Hypothalamus (tissue), 51 donors: ENCODE results near the gene ABCA3.
"Not testable (repeated sequence)": the region's sequence is repeated elsewhere in the genome, so short reads cannot be mapped to it uniquely, and the experiment has no call there.

Source experiments
- DNase-seq, 51 donors: peaks; one replicate each; lab custom pipeline; 2025; lab: John Stamatoyannopoulos, UW

ABCA3 gene

DNA sequence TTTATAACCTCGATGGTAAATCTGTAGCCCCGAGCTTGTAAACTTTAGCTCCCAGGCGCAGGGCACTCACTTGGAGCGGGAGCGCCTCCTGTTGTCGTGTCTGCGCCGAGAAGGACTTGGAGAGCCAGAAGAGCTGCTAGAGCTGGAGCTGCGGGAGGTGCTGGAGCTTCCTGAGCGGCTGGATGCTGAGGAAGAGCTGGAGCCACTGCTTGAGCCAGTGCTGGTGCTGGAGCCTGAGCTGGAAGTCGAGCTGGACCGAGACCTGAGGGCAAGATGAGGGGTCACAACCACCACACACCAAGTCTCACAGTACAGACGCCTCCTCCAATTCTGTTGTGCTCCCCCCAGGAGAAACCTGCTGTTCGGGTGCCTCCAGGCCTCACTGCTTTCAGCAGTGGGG is 77.5 kb downstream of the ABCA3 start:
- DNase-seq: not testable (repeated sequence)

DNA sequence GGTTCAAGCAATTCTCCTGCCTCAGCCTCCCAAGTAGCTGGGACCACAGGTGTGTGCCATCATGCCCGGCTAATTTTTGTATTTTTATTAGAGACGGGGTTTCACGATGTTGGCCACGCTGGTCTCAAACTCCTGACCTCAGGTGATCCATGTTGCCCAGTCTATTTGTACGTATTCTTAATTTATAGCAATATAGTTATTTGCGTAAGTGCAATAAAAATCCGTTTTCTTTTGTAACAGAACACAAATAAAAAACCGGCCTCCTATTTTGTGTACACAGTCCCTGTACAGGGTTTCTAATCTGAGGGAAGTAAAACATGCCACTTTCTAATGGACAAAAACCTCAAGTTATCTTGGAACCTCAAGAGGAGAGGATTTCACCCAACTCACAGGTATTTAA is 80.3 kb downstream of the ABCA3 start:
- DNase-seq: no peak

DNA sequence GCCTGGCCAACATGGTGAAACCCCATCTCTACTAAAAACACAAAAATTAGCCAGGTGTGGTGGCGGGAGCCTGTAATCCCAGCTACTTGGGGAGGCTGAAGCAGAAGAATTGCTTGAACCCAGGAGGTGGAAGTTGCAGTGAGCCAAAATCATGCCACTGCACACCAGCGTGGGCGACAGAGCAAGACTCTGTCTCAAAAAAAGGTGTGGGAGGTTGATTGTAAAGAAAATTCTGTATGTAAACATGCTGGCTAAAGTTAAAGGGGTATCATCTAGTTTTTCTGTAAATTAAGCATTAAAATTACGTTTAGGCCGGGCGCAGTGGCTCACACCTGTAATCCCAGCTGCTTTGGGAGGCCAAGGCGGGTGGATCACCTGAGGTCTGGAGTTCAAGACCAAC is 82.0 kb downstream of the ABCA3 start:
- not testable (repeated sequence) for DNase-seq

DNA sequence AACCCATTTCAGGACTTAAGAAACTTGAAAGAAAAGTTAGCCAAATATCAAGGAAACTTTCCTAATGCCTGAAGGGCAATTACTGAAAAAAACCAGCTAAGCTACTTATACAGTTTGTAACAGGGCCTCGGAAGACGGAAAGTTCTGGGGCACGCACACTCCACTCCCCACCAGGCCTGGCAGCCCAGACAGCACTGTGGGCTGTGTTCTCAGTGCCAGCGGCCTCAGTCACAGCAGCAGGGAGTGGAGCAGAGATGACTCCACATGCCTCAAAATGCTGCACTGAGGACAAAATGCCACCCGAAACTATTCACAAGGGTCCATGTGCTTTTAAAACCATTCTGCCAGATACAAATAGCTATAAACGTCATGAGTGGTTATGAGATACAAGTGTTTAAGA is 82.8 kb downstream of the ABCA3 start:
- DNase-seq: no peak

DNA sequence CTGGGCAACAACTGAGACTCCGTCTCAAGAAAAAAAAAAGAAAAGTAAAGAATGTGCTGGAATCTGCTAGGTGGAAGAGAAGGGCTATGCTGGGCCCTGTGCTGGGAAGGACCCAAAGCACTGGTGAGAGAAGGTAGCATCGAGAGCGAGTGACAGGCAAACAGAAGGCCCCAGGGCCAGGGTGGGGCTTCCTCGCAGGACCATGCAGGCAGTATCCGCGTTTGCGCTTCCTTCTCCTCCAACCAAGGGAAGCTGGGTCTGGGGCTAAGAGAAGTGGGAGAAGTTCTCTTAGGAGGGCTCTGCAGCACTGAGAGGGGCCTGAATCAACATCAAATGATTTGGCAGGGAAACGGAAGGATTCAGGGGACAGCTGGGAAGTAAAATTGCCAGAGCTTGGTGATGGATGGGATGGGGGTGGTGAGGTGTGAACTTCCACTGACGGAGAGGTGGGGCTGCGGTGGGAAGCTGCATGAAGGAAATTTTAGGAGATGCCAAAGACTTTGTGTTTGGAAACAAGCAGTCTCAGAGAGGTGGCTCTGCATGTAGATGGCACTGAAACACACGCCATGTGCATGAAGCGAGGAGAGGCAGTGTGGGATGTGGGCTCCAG is 83.9 kb downstream of the ABCA3 start:
- DNase-seq: no peak

DNA sequence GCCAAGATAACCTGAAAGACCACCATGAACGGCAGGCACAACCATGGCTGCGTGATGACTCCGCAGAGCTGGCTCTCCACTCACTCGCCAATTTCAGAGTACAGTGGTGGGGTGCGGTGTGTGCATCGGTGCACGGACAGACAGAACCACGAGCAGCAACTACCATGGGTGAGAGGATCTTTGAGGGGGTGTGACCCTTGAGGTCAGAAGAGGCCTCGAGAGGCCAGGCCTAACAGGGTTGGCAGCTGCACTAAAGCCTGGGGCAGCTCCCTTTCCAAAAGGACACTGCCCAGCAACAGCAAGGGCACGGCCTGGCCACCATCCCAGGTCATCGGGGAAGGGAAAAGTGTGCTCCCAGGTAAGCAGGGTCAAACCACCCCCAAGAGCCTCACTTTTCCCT is 87.2 kb downstream of the ABCA3 start:
- no peak for DNase-seq

DNA sequence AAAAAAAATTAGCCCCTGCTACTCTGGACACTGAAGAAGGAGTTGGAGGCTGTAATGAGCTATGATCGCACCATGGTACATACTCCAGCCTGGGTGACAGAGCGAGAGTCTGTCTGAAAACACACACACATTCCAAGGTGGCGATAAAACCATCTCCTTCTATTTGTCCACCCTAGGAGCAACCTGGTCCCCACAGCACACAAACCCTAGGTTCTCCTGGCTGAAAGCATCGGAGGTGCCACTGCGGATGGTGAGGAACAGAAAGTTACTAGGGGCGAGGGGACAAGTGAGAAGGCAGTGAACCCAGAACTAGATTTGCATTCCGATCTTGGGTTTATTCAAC is 87.8 kb downstream of the ABCA3 start:
- no peak for DNase-seq

DNA sequence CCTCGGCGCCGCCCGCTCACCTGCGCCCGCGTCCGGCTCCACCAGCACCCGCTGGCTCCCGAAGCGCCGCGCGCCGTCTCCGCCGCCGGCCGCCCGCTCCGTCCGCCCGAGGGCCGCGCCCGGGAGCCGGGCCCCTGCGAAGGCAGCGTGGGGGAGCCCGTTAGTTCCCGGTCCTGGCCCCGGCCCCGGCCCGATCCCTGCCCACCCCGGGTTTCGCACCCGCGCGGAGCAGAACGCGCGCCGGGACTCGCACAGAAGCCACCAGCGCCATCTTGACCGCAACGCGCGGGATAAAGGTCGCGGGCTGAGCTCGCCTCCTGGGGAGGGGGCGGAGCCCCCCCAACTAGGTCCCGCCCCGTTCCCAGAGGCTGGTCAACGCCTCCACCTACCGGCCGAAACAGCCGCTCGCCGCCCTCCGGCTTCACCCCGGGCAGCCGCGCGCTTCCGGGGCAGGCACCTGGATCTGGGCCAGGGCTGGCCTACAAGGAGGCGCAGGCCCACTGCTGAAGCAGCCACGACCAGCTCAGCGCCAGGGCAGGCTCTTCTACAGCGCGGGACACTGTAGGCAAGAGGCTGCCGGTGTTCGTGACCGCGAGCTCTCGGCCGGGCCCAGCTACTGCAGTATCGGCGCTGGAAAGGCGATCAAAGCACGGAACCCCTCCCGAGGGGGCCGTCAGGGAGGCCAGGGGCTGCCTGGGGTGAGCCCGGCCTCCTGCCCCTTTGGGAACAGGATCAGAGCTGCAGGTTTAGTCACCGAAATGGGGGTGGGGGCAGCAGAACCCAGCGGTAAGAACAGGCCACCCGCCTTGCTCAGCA is 89.0 kb downstream of the ABCA3 start, which contains the start of gene ECI1:
ECI1 (minus strand) TSS at position 292 of the 816 bp plus-strand sequence; CDS start at position 271, 21 bp downstream.
- peak; percentile 30 to 96 (median 89) for DNase-seq

DNA sequence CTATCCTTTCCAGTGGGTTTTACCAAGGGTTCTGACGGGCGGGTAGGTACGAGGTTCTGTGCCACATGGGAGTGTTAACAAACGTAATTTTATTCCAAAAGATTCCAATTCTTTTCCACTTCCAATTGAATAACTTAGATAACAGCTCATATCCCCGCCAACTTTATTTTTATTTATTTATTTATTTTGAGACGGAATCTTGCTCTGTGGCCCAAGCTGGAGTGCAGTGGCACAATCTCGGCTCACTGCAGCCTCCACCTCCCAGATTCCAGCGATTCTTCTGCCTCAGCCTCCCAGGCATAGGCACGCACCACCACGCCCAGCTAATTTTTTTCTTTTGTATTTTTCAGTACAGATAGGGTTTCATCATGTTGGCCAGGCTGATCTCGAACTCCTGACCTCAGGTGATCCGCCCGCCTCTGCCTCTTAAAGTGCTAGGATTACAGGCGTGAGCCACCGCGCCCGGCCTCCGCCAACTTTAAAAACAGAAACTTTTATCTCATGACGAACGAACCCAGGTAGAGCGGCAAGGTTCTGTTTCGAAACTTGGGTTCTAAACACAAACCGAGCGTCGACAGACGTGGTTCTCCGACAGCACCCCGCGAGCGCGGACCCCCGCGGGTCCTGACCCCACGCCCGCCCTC is 89.8 kb downstream of the ABCA3 start:
- DNase-seq: peak in 1 of 51 donors; percentile 5

DNA sequence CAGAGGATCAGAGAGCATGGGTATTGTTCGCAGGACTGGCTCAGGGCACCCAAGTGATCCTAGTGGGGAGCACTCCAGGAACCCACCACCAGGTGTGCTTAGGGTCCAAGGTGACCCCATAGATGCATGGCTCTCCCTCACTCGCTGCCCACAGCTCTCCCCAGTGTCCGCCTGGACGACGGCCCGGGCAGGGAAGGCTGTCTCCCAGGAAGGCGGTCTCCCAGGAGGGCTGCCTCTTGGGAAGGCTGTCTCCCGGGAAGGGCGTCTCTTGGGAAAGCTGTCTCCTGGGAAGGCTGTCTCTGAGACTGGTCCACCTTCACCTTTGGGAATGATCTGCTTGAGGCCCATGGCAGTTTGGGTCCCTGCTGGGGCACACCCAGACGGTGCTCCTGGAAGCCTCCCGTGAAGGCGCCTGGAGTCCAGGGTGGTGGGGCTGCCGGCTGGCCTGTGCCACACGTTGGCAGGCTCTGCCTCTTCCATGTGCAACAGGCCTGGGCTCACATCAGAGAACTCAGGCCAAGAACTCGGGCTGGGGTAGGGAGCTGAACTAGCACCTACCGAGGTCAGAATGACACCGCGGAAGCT is 94.1 kb downstream of the ABCA3 start:
- no peak for DNase-seq

DNA sequence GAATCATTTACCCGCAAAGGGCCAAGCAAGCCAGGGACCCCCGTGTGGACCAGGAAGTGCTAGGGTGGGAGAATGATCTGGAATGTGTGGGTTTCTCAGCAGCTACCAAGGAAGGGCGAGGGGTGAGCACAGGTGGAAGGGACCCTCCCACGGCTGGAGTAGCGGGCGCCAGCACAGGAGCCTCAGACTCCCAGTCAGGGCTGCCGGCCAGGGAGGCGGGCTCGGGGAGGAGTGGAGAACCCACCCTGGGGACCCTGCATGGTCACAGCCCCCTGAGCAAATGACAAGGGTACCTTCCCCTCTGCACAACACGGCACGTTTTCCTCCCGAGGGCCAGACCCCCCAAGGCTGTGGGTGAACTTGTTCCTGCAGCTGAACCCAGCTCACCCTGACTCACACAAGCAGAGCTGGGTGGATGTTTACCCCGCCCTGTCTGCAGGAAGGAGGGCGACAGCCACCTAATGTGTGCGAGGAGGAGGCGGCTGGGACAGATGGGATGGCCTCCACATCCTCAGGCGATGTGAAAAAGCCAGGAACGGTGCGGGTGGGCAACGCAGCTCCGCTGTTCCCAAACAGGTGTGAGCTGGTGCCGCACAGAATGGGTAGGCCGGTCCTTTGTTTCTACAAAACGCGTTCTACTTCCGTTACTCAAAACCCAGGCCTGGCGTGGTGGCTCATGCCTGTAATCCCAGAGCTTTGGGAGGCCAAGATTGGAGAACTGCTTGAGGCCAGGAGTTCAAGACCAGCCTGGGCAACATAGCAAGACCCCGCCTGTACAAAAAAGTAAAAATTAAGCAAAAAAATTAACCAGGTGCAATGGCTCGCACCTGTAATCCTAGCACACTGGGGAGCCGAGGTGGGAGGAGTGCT is 95.4 kb downstream of the ABCA3 start:
- no peak for DNase-seq

DNA sequence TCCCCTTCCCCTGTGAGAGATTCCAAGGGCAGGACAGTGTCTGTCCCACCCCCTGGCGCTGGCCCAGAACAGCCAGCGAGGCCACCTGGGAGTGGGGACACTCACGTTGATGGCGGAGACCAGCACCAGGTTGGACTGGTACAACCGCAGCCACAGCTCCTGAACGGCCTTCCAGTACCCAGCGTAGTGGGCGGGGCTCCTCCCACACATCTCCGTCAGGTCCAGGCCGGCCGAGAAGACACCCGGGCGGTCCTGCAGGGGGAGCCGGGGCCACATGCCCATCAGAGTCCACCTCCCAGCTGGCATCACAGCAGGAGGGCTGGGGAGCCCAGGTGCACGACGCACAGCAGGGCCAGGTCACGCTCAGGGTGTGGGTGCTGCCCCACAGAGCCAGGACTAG is 96.2 kb downstream of the ABCA3 start:
- no peak for DNase-seq

DNA sequence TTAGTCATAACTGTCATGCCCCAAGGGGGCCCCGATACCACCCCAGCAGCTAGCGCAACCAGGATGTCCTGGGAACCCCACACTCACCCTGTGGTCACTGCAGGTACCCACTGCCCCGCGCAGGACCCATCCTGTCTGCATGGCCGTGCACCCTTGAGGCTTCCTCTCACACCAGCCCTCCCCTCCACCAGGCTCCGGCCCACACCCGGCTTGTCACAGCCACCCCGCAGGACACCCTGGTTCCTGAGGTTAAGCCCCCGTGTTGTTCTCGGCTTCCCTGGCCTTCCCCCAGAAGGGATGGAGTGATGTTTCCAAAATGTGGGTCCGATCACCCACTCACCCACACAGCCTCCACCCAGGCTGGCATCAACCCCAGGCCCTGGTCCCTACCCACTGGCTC is 96.7 kb downstream of the ABCA3 start:
- no peak for DNase-seq

DNA sequence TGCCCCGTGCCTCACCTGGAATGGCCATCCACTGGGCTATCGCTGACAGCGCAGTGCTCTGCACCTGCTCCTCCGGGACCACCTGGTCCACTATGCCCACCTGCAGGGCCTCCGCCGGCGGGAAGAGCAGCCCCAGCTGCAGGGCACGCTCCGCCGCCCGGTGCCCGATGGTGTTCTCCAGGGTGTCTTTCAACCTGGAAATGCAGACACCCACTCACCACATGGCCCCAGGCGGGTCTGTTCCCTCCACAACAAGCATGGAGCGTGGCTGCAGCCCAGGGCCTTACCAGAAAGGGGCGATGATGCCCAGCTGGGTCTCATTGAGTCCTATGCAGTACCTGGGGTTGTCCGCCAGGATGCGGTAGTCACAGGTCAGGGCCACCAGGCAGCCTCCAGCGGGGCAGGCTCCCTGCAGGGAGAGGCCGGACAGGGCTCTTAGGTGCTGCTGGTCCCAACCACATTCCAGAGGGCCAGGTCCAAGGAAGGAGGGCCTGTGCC is 97.4 kb downstream of the ABCA3 start:
- DNase-seq: no peak

DNA sequence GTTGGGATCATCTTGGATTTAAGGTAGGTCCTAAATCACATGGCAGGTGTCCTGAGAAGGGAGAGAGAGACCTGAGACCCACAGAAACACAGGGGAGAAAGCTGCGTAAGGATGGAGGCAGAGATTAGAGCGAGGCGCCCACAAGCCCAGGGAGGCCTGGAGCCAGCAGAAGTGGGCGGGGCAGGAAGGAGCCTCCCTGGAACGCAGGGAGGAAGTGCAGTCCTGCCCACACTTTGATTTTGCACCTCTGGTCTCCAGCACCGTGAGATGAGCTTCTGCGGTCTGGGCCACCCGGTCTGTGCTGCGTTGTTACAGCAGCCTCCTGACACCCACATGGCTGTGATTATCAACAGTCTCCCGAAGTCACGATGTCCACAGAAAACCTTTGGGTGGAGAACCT is 97.9 kb downstream of the ABCA3 start:
- DNase-seq: peak in 1 of 51 donors; percentile 33

DNA sequence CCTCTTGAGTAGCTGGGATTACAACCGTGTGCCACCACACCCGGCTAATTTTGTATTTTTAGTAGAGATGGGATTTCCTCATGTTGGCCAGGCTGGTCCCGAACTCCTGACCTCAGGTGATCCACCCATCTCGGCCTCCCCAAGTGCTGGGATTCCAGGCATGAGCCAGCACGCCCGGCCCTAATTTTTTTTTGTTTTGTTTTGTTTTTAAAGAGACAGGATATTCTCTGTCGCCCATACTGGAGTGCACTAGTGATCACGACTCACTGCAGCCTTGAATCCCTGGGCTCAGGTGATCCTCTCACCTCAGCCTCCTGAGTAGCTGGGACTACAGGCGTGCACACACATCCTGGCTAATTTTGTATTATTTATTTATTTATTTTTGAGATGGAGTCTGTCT is 100.2 kb downstream of the ABCA3 start:
- DNase-seq: not testable (repeated sequence)

DNA sequence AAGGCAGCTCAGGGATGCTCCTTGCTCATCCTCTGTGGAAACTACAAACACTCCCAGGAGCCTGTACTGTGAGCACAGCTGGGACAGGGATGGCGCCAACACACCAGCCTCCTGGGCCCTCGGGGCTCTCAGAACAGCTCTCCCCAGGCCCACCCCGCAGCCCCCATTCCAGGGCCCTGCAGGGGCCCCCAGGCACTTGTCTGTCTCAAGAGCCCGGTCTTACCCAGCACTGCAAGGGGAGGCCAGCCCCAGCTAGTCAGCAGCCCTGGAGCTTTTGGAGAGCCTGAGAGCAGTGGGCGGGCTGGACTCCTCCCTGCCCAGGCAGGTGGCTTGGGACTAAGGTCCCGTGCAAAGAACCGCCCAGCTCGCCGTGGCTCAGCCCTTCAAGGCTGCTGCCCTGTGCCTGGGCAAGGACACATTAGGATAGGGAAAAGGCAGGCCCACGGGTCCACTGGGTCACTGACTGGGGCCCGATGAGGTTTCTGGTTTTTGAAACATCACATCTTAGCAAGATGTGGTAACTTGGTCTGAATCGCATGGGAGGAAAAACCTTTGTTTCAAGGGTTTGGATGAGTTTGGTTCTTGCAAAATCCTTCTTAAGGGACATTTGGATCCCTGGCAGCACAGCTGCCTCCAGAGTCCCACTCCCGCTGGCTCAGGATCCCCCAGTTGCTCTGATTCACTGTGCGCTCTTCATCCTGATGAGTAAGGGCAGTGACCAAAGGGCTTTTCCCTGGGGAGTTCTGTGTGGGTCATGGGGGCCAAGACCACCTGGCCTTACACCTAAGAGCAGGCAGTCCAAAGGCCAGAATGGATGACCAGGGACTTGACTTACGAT is 101.5 kb downstream of the ABCA3 start:
- no peak for DNase-seq

DNA sequence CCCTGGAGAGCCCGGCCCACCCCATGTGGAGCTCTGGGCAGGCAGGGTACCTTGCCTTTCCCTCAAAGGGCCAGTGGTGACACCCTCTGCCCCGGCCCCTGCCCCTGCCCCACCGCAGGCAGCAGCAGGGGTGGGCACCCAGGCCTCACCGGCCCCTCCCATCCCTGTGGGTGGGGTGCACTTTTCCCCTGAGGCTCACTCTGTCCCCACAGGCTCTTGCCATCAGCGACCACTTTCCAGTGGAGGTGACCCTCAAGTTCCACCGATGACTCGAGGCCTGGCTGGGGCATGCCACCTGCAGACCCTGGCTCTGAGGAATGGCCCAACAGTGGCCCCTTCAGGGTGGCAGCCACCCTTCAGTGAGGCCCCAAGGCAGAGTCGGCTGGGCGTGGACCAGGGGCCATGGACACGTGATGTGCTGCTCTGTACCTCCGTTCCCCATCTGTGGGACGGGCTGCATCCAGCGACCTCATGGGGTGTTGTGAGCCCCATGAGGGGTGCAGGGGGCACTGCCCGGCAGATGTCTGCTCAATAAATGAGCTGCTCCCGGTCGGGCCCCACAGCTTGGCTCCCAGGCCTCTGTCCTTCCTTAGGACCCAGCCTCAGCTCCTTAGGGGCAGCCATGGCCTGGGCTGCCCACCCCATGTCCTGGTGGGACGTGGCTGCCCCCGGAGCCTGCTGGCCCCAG is 102.2 kb downstream of the ABCA3 start:
- no peak for DNase-seq
